B cell (primary cell): ENCODE data around the gene UBE2J2.

ENCODE experiments used
- EZH2 ChIP-seq: IDR thresholded peaks from 2 replicates; pipeline ENCODE4 v1.6.1; 2012; ENCODE audit warnings: borderline replicate concordance, low read depth, mild to moderate bottlenecking, moderate library complexity, low read length; ENCODE audit not compliant: insufficient read depth, poor library complexity, severe bottlenecking
- TF ChIP-seq, protein P1 (sequence below): fragments of 200-600 bp; IDR thresholded peaks from one replicate; pipeline ENCODE4 v1.8.0; 2022; ENCODE audit warnings: antibody characterized with exemption, mild to moderate bottlenecking

DNA sequence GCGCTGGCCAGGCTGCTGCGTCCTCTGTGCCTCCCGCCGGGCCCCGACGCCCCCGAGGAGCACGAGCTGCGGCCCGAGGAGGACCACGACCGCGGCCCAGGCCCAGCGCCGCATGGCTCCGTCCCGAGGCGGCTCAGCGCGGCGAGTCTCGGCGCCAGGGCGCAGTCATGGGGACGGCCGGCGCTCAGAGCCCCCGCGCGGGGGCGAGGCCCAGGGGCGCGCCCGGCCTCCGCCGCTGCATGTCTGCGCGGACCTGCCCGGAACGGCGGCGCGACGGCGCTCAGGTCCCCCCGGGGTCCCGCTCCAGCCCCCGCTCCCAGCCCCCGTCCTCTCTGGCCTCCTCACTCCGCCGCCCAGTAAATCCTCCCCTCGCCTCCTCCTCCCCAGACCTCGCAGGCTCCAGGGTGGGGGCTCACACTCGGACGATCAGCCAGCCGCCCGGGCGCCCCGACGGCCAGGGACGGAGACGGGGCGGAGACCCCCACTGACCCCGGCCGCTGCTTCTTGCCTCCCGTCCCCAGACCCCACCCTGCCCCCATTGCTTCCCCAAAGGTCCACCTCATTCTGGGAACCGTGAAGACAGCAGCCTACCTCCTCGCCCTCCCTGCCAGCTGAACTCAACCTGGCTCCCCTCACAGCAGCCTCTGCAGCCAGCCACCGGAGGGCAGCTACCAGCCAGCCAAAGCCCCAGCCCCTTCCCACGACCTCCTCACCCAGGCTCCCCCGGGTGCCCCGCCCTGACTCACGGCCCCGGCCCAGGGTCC lies 26.9 kb downstream of the UBE2J2 start, which contains the start of gene C1QTNF12:
- TF ChIP-seq, protein P1, sequence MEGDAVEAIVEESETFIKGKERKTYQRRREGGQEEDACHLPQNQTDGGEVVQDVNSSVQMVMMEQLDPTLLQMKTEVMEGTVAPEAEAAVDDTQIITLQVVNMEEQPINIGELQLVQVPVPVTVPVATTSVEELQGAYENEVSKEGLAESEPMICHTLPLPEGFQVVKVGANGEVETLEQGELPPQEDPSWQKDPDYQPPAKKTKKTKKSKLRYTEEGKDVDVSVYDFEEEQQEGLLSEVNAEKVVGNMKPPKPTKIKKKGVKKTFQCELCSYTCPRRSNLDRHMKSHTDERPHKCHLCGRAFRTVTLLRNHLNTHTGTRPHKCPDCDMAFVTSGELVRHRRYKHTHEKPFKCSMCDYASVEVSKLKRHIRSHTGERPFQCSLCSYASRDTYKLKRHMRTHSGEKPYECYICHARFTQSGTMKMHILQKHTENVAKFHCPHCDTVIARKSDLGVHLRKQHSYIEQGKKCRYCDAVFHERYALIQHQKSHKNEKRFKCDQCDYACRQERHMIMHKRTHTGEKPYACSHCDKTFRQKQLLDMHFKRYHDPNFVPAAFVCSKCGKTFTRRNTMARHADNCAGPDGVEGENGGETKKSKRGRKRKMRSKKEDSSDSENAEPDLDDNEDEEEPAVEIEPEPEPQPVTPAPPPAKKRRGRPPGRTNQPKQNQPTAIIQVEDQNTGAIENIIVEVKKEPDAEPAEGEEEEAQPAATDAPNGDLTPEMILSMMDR: no peak
- TF ChIP-seq EZH2: no peak
